NT2/D1 (cell line): ENCODE measurements around the gene EXOSC1.
"Not testable (repeated sequence)": the region's sequence is repeated elsewhere in the genome, so short reads cannot be mapped to it uniquely, and the experiment has no call there.

Experiments
- DNase-seq: peaks from one replicate; pipeline ENCODE4 v3.0.0-alpha.2; 2011; ENCODE audit warnings: low read depth, low spot score
- H3K27me3 ChIP-seq: 2 replicates; pipeline ENCODE4 v1.6.0; 2011; ENCODE audit warnings: mild to moderate bottlenecking; ENCODE audit not compliant: insufficient read length, insufficient read depth
- H3K36me3 ChIP-seq: 2 replicates; pipeline ENCODE4 v1.6.1; 2011; ENCODE audit warnings: mild to moderate bottlenecking, low read length, mixed read lengths; ENCODE audit not compliant: insufficient read depth, insufficient read length
- H3K4me1 ChIP-seq: 2 replicates; pipeline ENCODE4 v1.5.1; 2011; ENCODE audit not compliant: insufficient read depth, insufficient read length
- H3K4me3 ChIP-seq: 2 replicates; pipeline ENCODE4 v1.5.1; 2011; ENCODE audit warnings: low read depth; ENCODE audit not compliant: insufficient read length
- H3K9ac ChIP-seq: 2 replicates; pipeline ENCODE4 v1.6.0; 2011; ENCODE audit warnings: low read depth; ENCODE audit not compliant: insufficient read length
- H3K9me3 ChIP-seq: 2 replicates; pipeline ENCODE4 v1.5.1; 2011; ENCODE audit warnings: mild to moderate bottlenecking, low read length; ENCODE audit not compliant: insufficient read depth
- SUZ12 ChIP-seq: IDR thresholded peaks from 2 replicates; pipeline ENCODE4 v1.6.1; 2011; ENCODE audit not compliant: insufficient read length, insufficient read depth; ENCODE audit errors: extremely low read depth
- YY1 ChIP-seq: IDR thresholded peaks from 2 replicates; pipeline ENCODE4 v1.6.1; 2011; ENCODE audit not compliant: insufficient read length, insufficient read depth
- ZNF274 ChIP-seq: IDR thresholded peaks from 2 replicates; pipeline ENCODE4 v1.6.1; 2011; ENCODE audit warnings: mild to moderate bottlenecking, low read depth, low read length

EXOSC1 gene

DNA sequence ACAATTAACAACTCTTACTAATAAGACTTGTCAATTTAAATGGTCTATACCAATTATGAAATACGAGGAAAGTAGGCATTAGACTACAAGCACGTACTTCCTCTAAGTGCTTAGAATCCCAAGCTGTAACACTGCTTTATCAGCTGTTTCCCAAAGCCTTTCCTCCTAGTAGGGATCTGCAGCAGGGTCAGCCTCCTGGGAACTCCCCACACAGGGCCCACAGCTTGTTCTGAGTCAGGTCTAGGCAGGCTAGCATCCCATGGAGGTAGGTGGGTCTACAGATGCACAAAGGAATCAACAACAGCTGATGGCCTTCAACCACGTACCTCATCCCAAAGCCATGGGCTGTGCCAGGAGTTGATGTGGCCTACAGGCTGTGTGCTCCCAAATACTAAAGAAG lies 37.7 kb upstream of the EXOSC1 start:
- Histone ChIP-seq H3K9me3 (no peaks in the 10 kb centered on the region), H3K9ac (no peak overlapping the region), H3K27me3 (no peaks in the 10 kb centered on the region), H3K4me1 (no peaks in the 10 kb centered on the region), H3K36me3 (peaks cover 39% of the 10 kb centered on the region), H3K4me3 (no peak overlapping the region)
- DNase-seq = no peak
- no peak for TF ChIP-seq YY1
- no peak for TF ChIP-seq SUZ12
- TF ChIP-seq ZNF274 = no peak

DNA sequence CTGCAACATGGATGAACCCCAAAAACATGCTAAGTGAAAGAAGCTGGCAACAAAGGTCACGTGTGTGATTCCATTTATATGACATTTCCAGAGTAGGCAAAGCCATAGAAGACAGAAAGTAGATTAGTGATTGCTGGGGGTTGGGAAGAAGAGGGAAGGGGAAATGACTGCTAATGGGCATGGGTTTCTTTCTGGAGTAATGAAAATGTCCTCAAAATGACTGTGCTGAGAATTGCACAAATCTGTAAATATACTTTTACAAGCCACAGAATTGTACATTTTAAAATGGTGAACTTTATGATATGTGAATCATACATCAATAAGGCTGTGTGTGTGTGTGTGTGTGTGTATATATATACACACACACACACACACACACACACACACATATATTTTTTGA lies 36.6 kb upstream of the EXOSC1 start:
- no peaks in the 10 kb centered on the region for H3K9me3 ChIP-seq
- H3K36me3 ChIP-seq = peaks cover 50% of the 10 kb centered on the region
- no peak overlapping the region for H3K9ac ChIP-seq
- H3K4me3 ChIP-seq = no peak overlapping the region
- DNase-seq = no peak
- no peak for TF ChIP-seq YY1
- no peak for TF ChIP-seq SUZ12
- no peak for TF ChIP-seq ZNF274
- H3K4me1 ChIP-seq = no peaks in the 10 kb centered on the region
- no peaks in the 10 kb centered on the region for H3K27me3 ChIP-seq

DNA sequence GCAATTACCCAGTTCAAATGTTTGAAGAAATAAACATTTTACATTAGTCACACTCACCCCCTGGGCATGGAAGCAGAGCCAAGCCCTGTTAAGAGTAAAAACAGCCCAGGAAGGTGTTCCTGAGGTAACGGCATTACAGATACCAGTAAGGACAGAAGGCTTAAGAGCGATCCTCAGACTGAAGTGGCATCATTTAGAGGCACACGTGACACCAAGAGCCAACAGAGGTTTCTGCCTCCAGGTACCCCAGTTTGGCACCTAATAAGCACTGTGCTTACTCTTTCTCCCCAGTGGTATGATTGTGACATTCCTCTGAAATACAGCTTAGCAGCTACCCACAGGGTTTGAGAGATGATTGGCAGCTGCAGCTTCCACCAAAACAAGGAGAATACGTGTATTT lies 35.3 kb upstream of the EXOSC1 start:
- Histone ChIP-seq H3K36me3 (peaks cover 63% of the 10 kb centered on the region), H3K9me3 (no peaks in the 10 kb centered on the region), H3K4me3 (no peak overlapping the region), H3K9ac (no peak overlapping the region), H3K4me1 (no peaks in the 10 kb centered on the region), H3K27me3 (no peaks in the 10 kb centered on the region)
- no peak for DNase-seq
- no peak for TF ChIP-seq ZNF274
- no peak for TF ChIP-seq SUZ12
- no peak for TF ChIP-seq YY1

DNA sequence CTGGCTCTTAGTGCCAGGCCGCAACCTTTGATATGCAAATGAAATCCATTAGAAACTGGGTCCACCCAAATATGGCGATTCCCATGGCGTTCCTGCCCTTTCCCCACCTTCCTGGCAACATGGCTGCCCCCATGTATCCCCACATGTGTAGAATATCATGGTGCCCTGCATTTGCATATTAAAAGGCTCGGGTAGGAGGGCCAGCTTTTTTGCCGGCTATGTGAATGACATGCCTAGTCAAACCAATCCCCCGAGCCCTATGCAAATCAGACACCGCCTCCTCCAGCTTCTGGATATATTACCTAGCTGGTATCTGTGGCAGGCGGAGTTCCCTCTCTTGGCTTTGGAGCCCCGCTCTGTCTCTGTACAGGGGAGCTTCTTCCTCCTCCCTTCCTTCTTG lies 34.1 kb upstream of the EXOSC1 start:
- H3K27me3 ChIP-seq = no peaks in the 10 kb centered on the region
- H3K4me3 ChIP-seq = no peak overlapping the region
- H3K9me3 ChIP-seq = no peaks in the 10 kb centered on the region
- DNase-seq = peak; percentile 82
- H3K36me3 ChIP-seq = peaks cover 71% of the 10 kb centered on the region
- TF ChIP-seq YY1 (peak; percentile 60), SUZ12 (no peak)
- H3K4me1 ChIP-seq = no peaks in the 10 kb centered on the region
- no peak overlapping the region for H3K9ac ChIP-seq

DNA sequence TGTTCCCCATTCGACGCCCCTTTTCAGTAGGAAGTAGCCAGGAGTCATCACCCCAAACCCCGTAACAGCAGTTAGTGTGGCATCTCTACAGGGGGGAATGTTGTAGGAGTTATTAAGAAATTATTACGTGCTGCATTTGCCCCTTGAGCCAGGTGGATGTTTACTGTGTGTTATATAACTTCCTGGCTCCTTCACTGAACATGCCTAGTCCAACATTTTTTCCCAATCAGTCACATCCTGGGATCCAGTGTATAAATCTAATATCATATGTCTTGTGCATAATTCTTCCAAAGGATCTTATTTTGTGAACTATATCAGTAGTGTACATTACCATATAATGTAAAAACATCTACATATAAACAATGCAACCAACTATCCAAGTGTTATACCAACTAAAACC lies 33.6 kb upstream of the EXOSC1 start:
- DNase-seq, H3K4me1 ChIP-seq, H3K9me3 ChIP-seq, H3K4me3 ChIP-seq, H3K27me3 ChIP-seq, H3K9ac ChIP-seq: not testable (repeated sequence)
- H3K36me3 ChIP-seq = peaks cover 76% of the 10 kb centered on the region

DNA sequence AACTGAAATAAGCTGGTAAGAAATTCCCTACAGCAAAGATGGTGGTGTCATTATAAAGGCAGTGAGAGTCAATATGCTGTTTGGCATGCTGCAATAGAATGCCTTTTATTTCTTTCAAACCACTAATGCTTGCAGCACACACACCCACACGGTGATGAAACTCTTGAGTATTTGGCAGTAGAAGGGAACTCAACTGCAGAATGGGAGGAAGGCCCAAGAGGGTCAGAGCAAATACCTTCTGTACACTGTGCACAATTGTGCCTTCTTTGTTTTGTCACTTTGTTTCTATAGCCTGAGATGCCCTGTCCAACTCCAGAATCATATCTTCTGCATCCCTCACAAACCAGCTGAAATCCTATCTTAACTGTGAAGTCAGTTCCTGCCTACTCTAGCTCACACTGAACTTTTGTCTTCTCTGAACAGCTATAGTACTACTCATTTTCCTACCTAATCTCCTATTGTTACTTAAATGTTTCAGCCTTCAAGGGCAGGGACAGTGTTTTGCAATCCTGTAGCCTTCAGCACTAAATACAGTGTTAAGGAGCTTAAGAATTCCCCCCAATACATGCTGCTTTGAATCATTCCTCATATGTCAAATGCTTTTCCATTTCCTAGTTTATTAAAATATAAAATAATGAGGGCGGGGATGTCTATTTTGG lies 30.3 kb upstream of the EXOSC1 start:
- DNase-seq = no peak
- H3K36me3 ChIP-seq = peaks cover 86% of the 10 kb centered on the region
- no peak overlapping the region for H3K4me3 ChIP-seq
- H3K4me1 ChIP-seq = no peaks in the 10 kb centered on the region
- H3K9me3 ChIP-seq = no peaks in the 10 kb centered on the region
- H3K9ac ChIP-seq = no peak overlapping the region
- TF ChIP-seq ZNF274 = no peak
- no peak for TF ChIP-seq YY1
- TF ChIP-seq SUZ12 = no peak
- H3K27me3 ChIP-seq = no peaks in the 10 kb centered on the region

DNA sequence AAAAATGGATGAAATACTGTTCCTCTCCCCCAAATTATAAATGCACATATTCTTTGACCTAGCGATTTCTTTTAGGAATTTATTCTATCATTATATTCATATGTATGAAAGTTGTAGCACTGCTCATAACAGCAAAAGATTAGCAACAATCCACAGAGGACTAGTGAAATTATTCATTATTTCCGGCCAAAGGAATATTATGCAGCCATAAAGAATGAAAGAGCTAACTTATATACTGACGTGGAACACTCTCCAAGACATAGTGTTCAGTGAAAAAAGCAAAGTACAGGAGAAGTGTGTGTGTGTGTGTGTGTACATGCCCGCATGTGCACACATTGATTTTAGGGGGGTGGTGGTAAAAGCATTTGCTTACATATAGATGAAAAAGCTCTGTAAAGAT lies 29.1 kb upstream of the EXOSC1 start:
- Histone ChIP-seq H3K9me3 (no peaks in the 10 kb centered on the region), H3K4me3 (no peak overlapping the region), H3K27me3 (no peaks in the 10 kb centered on the region), H3K4me1 (no peaks in the 10 kb centered on the region), H3K36me3 (peaks cover 86% of the 10 kb centered on the region), H3K9ac (no peak overlapping the region)
- DNase-seq = no peak
- TF ChIP-seq ZNF274 (no peak), SUZ12 (no peak), YY1 (no peak)

DNA sequence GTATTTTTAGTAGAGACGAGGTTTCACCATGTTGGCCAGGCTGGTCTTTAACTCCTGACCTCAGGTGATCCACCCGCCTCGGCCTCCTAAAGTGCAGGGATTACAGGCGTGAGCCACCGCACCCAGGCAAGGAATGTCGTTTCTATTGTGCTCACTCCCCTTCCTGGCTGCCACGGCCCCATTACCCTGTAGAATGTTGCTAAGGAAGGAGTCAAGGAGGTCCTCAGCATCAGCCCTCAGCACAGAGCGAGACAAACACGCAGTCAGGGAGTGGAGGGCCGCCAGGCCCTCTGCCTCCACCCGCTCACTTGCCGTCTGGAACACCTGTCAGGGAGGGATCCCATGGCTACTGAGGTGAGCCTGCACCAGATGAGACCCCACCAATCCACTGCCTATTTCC lies 23.0 kb upstream of the EXOSC1 start:
- H3K4me1 ChIP-seq, H3K4me3 ChIP-seq, H3K9ac ChIP-seq, DNase-seq, H3K9me3 ChIP-seq, H3K27me3 ChIP-seq: not testable (repeated sequence)
- peaks cover 84% of the 10 kb centered on the region for H3K36me3 ChIP-seq
